22Rv1 (cell line): ENCODE measurements around the gene PIK3AP1.

Experiments used
- ZFX ChIP-seq: fragments of 450-650 bp; IDR thresholded peaks from 2 replicates; pipeline ENCODE4 v1.6.1; 2017; ENCODE audit warnings: antibody characterized with exemption, borderline replicate concordance
- TF ChIP-seq, protein P1 (sequence below): fragments of 450-650 bp; IDR thresholded peaks from 2 replicates; pipeline ENCODE4 v1.5.1; 2017; ENCODE audit warnings: mild to moderate bottlenecking

DNA sequence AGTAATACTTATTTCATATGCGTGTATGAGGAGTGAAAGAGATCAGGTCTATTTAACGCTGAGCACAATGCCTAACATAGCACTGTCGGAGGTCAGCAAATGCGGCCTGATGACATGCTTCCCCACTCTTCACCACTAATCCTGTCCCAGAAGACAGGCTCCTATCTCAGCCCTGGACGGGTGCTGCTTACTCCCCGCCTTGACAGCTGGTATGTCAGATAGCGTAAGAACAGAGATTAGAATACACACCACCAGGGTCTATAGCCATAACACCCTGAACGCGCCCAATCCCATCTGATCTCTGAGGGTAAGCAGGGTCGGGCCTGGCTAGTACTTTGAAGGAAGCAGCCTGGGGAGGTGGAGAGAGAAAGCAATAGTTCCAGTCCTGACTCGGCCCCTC, 101.2 kb downstream of the PIK3AP1 start:
- TF ChIP-seq, protein P1, sequence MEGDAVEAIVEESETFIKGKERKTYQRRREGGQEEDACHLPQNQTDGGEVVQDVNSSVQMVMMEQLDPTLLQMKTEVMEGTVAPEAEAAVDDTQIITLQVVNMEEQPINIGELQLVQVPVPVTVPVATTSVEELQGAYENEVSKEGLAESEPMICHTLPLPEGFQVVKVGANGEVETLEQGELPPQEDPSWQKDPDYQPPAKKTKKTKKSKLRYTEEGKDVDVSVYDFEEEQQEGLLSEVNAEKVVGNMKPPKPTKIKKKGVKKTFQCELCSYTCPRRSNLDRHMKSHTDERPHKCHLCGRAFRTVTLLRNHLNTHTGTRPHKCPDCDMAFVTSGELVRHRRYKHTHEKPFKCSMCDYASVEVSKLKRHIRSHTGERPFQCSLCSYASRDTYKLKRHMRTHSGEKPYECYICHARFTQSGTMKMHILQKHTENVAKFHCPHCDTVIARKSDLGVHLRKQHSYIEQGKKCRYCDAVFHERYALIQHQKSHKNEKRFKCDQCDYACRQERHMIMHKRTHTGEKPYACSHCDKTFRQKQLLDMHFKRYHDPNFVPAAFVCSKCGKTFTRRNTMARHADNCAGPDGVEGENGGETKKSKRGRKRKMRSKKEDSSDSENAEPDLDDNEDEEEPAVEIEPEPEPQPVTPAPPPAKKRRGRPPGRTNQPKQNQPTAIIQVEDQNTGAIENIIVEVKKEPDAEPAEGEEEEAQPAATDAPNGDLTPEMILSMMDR: no peak
- no peak for TF ChIP-seq ZFX
